NOMO-1 treated with DMSO at 0.1 percent for 48 hours (cell line): ENCODE data around the gene PRG2.

Experiments used
- DNase-seq: peaks from one replicate; lab custom pipeline; 2025; ENCODE audit not compliant: unreplicated experiment; lab: John Stamatoyannopoulos, UW

Gene PRG2, protein sequence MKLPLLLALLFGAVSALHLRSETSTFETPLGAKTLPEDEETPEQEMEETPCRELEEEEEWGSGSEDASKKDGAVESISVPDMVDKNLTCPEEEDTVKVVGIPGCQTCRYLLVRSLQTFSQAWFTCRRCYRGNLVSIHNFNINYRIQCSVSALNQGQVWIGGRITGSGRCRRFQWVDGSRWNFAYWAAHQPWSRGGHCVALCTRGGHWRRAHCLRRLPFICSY

DNA sequence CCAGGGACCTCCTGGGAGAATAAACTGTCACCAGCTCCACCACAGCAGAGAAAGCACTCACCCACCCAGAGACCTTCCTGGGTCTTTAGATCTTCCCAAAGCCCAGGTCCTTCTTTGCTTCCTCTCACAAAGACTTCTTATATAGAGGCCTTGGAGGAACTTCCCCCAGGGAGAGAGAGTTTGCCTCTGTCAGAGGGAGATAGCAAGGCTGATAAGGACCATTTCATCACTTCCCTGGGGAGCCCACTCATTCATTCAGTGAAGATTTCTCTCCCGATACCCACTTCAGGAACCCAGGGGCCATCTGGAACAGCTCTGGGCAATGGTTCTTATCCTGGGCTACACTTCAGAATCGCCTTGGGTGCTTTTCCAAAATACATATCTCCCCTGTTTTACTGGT lies at the start of gene PRG2:
Gene PRG2, minus strand, starts transcription at position 116 of the 400 bp plus-strand sequence. CDS start 706 bp downstream, outside the sequence.
- DNase-seq = no peak

DNA sequence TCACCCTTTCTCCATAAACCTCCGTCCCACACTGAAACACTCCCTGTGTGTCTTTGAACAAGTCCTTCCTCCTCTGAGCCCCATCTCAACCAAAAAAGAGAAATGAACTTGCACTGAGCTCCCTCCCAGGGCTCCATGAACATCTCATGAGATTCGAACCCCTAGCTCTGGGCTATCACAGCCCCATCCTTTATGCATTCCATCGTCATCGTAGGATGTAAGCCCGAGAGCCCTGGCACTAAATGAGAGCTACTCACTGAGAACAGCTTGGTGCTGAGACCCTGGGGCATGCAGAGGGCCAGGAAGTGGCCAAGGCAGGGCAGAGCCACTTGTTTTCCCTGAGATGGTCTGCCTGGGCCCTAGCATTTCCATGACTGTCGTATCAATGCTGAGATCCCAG lies 49.3 kb upstream of the PRG2 start:
- DNase-seq = no peak

DNA sequence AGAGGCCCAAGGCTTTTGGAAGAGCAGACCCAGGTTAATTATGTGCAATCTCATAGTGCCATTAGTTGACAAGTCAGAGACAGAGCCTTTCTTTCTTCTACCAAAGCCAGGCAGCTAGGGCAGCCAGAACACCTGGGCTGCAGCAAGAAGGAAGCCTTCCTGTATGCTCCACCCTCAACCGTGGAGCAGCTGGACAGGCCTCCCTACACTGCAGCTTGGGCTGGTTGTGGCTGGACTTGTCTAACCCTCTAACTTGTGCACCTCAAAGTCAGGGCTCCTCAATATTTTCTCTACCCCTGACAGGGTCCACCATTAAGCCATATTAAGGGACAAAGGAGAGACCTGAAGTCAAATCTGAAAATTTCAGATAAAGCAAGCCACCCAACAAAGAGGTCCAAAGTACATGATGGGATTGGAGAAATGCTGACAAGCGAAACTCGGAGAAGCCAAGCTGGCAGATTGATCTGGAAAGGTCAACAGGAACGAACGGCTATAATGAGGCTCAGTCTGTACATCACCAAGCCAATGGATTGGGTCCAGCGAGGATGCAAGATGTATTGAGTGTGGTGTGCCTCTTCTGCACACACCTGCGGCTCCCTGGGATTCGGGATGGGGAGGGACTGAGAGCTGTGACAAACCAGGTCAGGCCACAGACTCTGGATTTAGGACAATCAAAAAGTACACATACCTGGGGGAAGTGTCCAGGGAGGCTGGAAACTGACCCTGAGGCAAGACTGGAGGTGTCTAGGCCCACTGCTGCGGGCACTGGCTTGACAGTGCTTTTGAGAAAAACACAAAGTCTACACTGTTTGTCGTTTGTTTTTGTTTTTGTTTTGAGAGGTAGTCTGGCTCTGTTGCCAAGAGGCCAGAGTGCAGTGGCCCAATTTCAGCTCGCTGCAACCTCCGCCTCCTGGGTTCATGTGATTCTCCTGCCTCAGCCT lies 48.2 kb upstream of the PRG2 start:
- DNase-seq = no peak

DNA sequence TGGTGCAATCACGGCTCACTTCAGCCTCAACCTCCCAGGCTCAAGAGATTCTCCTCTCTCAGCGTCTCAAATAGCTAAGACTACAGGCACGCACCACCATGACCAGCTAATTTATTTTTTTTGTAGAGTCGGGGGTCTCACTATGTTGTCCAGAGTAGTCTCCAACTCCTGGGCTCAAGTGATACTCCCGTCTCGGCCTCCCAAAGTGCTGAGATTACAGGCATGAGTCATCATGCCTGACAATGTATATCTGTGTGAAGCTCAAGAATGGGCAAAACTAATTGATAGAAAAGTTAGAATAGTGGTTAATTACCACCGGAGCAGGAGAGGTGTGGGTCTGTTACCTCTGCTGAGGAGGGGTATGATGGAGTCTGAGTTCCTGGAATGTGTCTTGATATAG lies 45.6 kb upstream of the PRG2 start:
- no peak for DNase-seq

DNA sequence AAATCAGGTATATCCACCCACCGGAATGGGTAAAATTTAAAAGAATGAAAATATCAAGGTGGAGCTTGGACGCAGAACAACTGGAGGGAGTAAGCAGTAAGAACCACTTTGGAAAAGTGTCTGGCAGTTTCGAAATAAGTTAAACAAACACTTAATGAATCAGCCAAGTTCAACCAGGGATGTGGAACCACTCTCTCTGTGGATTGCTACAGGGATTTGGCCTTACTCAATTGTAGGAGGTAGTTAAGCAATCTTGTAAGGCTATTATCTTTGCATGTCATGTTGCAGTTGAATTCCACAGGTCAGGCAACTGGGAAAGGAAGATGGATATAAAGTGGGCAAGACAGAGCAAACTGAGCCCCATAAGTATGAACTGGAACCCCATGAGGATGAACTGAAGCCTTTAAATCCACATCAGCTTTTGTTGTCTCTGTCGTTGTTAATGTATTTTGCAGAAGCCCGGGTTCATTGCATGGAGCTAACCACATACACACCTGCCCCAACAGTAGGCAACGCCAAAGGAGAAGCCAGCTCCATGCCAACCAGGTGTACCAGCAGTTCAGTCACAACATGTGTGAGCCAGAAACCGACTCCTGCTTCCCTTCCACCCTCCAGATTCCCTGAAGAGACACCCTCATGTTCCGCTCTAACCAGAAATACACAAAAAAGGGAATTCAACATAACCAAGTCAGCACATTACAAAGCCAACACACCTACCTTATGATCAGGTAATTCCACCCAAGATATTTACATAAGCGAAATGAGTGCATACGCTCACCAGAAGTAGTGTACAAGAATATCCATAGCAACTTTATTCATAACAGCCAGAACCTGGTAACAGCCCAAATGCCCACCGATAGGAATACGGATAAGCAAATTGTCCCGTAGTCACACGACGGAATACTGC lies 44.4 kb upstream of the PRG2 start:
- peak; percentile 79 for DNase-seq

DNA sequence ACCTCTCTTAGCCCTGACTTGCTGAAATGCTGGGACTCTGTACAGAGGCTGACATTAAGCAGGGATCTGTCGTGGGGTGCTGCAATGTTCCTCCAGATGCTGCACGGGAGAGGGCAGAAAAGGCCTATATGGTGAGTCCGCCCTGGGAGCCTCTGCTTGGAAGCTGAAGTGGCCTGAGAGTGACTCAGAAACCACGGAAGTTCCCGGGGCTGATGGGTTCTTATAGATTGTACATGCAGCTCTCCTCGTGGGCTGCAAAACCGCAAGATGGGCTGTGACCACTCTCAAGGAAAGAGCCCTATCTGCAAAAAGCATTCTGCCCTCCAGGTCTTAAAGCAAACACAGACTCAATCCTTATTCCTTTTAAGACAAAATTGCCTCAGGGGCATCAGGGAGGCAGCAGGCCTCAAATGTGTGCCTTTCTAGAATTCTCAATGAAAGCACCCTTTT lies 42.3 kb upstream of the PRG2 start:
- peak; percentile 50 for DNase-seq

DNA sequence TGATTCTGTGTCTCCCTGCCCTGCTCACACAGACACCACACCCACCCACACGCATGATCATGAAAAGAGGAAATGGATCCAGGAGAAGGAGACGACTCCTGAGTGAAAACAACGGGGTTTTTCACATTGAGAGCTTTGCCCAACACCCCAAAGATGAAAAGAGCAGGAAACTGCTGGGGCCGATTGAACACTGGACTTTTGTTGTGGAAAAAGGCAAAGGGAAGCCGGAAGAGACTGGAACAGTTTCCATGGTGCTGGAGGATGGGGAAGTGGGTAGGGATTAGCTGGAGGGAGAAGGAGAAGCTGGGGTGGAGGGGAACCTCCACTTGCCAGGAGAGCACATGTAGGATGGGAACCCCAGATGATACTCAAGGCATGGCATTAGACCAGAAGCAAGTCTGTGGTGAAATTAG lies 41.7 kb upstream of the PRG2 start:
- no peak for DNase-seq

DNA sequence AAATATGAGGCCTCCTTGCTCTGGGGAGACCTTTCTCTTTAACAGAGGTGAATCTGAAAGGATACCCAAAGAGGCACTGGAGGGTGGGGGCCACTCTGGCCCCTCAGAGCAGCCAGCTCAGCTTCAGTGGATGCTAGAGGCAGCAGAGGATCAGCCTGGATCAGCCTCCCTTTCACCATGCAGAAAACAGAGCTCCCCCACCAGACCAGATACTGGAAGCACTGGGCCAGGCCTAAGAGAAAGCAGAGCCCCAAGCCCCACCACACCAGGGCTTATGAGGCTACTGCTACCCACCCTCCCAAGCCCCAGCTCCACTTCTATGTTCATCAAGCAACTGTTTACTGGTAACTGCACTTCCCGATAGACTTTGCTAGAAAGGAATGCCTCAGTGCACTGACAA lies 40.5 kb upstream of the PRG2 start:
- DNase-seq = no peak

DNA sequence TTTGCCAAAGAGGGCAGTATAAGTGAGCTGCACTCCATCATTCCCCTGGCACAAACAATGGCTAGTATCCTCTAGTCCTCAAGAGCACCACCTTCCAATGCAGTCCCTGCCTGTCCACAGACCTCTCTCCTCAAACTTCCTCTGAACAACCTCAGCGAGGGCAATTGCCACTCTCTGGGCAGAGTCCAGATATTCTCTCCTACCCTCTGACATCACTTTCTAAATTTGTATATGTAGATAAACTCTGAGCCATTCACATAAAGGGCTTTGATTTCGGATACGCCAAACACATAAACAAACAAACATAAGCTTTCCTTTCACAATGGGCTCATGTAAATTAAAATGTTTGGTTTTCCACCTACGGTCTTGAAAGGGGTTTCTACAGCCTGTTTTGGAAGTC lies 39.5 kb upstream of the PRG2 start:
- no peak for DNase-seq

DNA sequence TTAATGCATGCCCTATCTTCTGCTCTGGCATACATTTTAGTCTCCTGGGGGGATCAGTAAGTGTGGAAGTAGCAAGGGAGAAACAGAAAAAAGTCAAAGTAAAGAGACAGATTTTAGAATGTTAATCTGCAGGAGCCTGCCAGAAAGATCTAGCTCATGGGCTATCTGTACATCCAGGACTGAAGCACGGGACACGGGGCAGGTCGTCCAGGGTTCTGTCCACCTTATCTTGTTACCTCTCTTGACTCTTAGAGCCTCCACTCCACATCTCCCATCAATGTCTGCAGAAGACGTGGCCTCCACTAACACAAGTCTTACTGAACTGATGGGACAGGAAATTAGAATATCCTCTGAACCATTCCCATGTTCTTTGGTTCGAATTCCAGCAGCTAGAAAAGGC lies 38.2 kb upstream of the PRG2 start:
- no peak for DNase-seq

DNA sequence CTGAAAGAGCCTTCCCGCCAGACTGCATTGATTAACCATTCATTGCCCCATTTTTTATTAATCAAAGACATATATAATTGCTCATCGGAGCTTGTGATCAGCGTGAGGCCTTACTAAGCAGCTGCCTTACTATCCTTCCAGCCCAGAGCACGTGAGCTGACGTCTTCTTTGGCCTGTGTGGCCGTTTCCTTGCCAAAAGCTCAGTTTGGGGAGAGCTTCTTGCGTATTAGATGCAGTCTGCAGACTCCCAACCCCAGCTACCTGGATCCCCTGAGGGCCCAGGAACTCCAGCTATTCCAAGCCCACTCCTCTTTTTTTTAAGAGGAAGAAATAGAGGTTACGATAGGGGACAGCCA lies 37.3 kb upstream of the PRG2 start:
- DNase-seq = no peak

DNA sequence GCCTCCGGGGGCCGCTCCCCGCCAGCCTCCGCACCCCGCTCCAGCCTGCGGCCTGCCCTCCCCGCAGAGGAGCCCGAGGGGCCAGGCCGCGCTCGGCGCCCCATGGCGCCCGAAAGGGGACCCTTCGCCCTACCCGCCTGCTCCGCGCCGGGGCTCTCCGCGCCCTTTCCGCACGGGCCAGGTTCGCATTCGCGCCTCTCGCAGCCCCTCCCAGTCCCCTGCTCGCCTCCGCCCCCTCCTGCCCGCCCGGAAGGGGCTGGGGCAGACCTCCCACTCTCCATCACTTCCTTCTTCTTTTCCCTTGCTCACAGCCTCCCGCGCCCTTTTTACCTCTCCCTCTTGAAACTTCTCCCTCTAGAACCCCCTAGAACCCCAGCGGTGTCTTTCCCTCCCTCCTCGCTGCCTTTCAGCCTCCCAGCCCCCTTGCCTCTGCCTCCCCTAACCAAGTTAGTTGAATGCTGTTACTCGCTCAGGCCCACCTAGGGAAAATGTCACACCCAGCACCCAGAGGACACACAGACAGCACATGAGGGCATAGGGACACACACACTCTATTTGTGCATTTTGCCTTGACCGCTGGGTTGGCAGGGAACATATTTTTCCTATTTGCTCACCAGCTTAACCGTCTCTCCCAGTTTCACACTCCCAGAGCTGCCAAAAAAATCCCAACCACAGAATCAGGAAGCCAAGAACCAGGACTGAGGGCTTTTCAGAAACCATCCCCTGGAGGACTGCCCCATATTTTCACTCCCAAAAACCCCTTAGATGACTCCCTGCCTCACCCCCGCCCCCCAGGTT lies 36.7 kb upstream of the PRG2 start, which contains the start of gene SLC43A3:
Gene SLC43A3, minus strand, starts transcription at position 193 of the 798 bp plus-strand sequence. CDS start 949 bp downstream, outside the sequence.
- peak; percentile 84 for DNase-seq

DNA sequence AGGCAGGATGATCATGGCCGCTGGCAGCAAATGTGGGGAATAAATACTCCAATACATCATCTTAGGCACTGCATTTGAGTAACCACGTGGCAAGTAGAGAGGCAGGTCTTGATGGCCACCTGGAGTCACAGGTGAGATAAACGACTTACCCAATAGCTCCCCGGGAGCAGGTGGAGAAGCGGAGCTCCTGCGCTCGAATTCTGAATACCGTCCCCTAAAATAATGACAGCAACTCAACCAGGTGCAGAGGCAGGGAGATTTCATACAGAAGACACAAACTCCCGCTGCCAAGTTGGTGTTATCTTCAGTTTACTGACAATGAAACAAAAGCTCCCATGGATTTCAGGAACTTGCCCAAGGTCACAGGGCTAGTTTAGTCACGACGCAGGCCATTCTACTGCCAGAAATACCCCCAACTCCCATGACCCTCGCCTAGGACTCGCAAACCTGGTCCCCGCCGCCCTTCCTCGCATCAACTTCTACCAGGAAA lies 36.0 kb upstream of the PRG2 start:
- DNase-seq = no peak

DNA sequence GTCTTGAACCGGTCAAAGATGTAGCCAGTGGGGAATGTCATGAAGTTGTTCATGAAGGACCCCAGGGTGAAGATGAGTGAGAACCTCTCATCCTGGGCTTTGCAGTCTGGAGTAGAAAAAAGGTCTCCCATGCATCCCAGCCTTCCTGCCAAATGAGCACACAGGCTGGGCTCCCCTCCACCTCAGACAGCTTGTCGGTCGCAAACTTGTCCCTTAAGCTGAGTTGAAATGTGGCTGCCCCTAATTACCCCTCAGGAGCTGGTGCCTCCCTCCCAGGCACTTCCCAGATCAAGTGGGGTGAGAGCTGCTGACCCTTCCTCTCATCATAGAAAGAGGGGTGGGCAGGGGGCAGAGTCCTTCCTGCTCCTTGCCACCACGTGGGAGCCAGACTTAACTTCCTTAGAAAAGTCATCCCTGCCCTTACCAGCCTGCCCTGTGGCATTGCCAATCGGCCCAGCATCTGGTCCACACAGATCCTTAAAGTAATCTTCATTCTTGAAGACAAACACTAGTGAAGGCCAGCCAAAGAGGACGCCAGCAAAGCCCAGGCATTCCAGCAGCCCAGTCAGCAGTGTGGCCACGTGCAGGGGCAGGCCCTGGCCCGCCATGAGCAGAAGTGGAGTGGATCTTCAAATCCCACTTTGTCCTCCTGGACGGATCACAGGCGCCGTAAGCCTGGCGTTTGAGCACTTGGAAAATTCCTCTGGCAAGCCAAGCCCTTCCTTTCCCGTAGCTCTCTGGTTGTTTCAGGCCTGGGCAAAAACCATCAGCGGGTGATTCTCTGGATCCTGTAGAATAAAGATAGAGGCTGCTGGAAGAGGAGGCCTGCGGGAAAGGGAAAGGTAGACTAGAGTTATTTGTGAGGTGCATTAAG lies 35.4 kb upstream of the PRG2 start:
- no peak for DNase-seq

DNA sequence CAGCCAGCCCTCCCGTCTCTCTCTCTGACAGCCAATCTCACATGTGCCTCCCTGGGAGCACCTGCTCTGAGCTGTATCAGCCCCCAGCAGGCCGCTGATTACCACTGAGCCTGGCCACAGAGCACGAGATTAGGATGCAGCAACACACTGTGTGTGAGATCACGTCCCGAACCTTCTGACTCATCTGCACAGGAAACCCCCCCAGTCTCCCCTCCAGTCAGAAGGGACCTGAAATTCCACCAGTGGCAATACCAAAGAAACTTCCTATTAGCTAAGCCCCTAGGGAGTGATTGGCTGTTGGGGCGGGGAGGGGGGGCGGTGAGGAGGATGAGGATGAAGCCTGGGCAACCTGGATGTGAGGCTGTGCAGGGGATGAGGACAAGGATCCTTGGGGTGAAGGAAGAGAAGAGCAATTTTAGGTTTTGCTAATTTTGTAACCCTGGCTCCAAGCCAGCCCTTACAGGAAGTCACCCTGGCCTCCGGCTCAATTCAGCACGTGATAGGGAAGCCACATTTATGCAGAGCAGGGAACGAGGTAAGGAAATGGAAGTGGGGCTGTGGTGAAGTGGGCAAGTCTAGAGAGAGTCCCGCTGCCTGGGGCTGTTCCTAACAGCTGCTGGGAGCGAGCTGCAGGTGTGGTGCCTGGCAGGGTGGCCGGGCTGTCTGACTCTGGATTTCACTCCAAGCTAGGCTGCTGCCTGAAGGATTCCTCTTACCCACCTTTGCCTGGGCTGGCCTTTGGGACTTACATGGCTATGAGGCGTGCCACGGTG lies 34.5 kb upstream of the PRG2 start:
- DNase-seq = peak; percentile 95

DNA sequence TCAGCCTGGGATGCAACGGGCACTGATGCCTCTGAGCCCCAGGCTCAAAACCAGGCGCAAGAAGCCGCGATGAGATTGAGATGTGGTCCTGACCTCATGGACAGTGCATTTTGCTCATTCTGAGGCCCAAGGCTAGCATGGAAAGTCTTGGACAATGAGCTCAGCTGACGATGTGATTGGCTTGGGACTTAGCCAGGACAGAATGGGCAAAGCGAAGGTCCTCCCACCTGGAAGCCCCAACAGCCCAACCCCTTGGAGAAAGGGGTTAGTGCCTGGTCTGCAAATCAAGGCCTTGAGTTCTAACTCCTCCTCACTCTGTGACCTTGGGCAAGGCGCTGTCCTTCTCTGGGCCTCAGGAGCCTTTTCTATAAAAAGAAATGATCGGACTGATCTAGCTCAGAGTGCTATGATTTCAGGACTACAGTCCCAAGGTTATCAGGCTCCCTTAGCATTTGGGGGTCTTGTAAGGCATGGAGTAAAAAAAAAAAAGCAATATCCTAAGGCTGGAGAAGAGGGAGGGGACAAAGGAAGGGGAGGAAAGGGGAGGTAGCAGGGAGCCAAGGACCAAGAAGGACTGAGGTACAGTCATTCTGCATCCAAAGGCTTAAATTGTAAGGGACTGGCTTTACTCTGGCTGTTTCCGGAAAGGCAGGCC lies 33.8 kb upstream of the PRG2 start:
- no peak for DNase-seq

DNA sequence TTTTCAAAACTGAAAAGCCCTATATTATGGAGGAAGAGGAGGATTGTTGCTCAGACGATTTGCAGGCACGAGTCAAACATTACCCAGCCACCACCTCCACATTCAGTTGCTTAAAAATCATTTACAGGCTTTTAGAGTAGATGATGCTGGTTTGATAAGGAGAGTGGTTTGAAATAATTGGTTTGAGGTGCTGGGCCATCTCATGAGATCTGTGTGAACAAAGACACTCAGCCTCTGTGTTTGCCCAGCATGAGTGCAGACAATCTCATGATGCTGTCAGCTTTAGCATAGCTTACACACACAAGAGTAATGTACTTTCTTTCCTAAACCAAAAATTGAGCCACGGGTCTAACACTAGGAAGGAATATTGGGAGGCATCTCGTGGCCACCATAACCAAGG lies 32.2 kb upstream of the PRG2 start:
- no peak for DNase-seq

DNA sequence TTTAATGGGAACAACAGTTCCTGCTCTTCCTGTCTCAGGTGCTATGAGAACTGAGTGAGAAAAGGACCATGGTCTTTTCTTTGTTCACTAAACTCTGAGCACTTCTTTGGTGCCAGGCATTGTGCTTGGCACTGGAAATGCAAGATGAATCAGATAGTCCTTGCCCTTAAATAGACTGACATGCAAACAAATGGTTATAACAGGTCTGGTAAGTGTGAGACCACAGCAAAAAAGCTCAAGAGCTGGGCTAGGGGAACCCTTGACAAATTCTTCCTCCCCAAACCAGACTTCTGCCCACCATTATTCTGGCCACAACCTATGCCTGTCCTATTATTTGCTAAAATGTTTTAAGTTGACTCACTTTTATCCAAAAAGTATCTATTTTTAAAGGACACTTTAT lies 31.4 kb upstream of the PRG2 start:
- DNase-seq = no peak
